Osteoblast (primary cell): ENCODE data around the gene DNASE1L3. TPM values are rescaled to one million over a fixed set of nuclear protein-coding genes. Genes with fewer than 3 reads are reported as not detected.

Source experiments
- DNase-seq: peaks from one replicate; pipeline ENCODE4 v3.0.0; 2011; ENCODE audit warnings: low spot score, mixed read lengths; ENCODE audit not compliant: insufficient read length; ENCODE audit errors: missing footprints
- H2AFZ ChIP-seq: 2 replicates; pipeline ENCODE4 v1.6.0; 2011; ENCODE audit warnings: mild to moderate bottlenecking, low read length
- H3K27ac ChIP-seq: 2 replicates; pipeline ENCODE4 v1.5.1; 2011; ENCODE audit warnings: mild to moderate bottlenecking, low read depth, low read length, moderate library complexity
- H3K27me3 ChIP-seq: 2 replicates; pipeline ENCODE4 v1.6.0; 2012; ENCODE audit warnings: mild to moderate bottlenecking, control low read depth, inconsistent platforms, low read length, moderate library complexity; ENCODE audit not compliant: insufficient read depth
- H3K36me3 ChIP-seq: 2 replicates; pipeline ENCODE4 v1.5.1; 2011; ENCODE audit warnings: mild to moderate bottlenecking, low read length, control low read depth, moderate library complexity; ENCODE audit not compliant: insufficient read depth
- H3K4me1 ChIP-seq: 2 replicates; pipeline ENCODE4 v1.5.1; 2011; ENCODE audit warnings: mild to moderate bottlenecking, low read length, control low read depth, moderate library complexity; ENCODE audit not compliant: insufficient read depth
- H3K4me2 ChIP-seq: 2 replicates; pipeline ENCODE4 v1.6.0; 2011; ENCODE audit warnings: mild to moderate bottlenecking, low read length; ENCODE audit not compliant: insufficient read depth
- H3K4me3 ChIP-seq: fragments of 200-600 bp; sonication (generic); 3 replicates; pipeline ENCODE4 v1.5.1; 2012; ENCODE audit warnings: mild to moderate bottlenecking, low read length, inconsistent platforms; ENCODE audit not compliant: insufficient read depth
- H3K79me2 ChIP-seq: 2 replicates; pipeline ENCODE4 v1.6.0; 2012; ENCODE audit warnings: mild to moderate bottlenecking, low read length, control low read depth, inconsistent platforms; ENCODE audit not compliant: insufficient read depth
- H3K9me3 ChIP-seq: 2 replicates; pipeline ENCODE4 v1.5.1; 2011; ENCODE audit warnings: low read depth, low read length, control low read depth
- H4K20me1 ChIP-seq: 2 replicates; pipeline ENCODE4 v1.6.0; 2012; ENCODE audit warnings: mild to moderate bottlenecking, low read length, control low read depth; ENCODE audit not compliant: insufficient read depth
- CTCF ChIP-seq: IDR thresholded peaks from 2 replicates; pipeline ENCODE4 v1.5.1; 2011; ENCODE audit warnings: mild to moderate bottlenecking, low read depth, low read length, moderate library complexity; ENCODE audit errors: extremely low read depth
- total RNA-seq: library from RNA; depleted of rRNA; stranded (reverse); fragments of >200 nt; gene quantifications from 2 replicates; pipeline ENCODE4 v1.2.3, GENCODE V29; 2012

Gene DNASE1L3
- total RNA-seq, 1 donor, result not detected

- peaks cover 36% of the 10 kb centered on the region for H3K4me1 ChIP-seq
- no peaks in the 10 kb centered on the region for H3K9me3 ChIP-seq
- H3K36me3 ChIP-seq, result peaks cover 75% of the 10 kb centered on the region
- DNase-seq, result peak; percentile 97
- H2AFZ ChIP-seq, result no peak overlapping the region
- H3K79me2 ChIP-seq, result no peaks in the 10 kb centered on the region
- no peak overlapping the region for H3K27ac ChIP-seq
- H3K4me3 ChIP-seq, result no peak overlapping the region
- peak; percentile 99 for TF ChIP-seq CTCF
- H3K4me2 ChIP-seq, result no peak overlapping the region
- H3K27me3 ChIP-seq, result no peaks in the 10 kb centered on the region
- peaks cover 21% of the 10 kb centered on the region for H4K20me1 ChIP-seq
These were observed 43.1 kb downstream of the DNASE1L3 start for GRCh38 chr3:58167431-58168351.

DNA sequence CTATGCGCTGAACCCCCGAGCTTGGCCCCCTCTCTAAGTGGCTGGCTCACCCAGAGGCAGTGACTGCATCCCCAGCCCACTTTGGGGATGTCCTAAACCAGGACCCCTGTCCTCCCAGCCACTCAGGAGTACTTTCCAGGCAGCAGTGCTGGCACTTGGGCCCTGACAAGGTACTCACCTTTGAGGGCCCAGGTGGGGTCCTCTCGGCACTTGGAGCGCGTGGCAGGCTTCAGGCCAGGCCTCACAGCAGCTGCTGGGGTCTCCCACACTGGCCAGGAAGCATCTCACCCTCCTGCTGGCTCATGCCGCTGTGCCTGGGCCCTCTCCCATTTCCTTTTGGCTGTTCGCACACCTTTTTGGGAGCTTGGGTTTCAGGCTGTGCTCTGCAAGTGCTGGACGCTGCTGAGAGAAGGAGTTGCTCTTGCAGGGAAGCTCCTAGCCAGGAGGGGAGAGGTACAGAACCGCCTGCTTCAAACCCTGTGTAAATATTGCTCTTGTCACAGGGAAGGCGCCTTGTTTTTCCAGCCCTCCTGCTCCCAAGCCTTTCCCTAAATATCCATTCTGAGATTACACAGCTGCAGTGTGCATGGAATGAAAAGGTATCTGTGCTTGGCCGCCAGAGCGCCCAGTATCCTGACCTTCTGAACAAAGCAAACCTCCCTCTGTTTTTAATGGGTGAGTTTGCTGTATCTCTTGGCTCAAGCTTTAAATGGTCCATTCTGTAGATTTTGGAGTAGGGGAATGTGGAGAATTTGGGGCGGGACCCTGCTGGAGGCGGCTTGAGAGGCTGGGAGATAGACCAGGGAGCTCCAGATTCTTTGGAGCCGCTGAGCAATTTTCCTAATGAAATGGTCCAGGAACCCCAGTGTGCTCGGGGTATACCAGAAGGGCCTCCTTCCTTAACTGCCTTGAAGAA lies 45.6 kb downstream of the DNASE1L3 start:
- no peaks in the 10 kb centered on the region for H3K27me3 ChIP-seq
- H3K4me1 ChIP-seq, result peaks cover 47% of the 10 kb centered on the region
- peaks cover 15% of the 10 kb centered on the region for H4K20me1 ChIP-seq
- no peak for TF ChIP-seq CTCF
- no peak overlapping the region for H2AFZ ChIP-seq
- no peak overlapping the region for H3K4me2 ChIP-seq
- no peak overlapping the region for H3K27ac ChIP-seq
- H3K36me3 ChIP-seq, result peaks cover 79% of the 10 kb centered on the region
- peak; percentile 76 for DNase-seq
- no peak overlapping the region for H3K4me3 ChIP-seq
- no peaks in the 10 kb centered on the region for H3K79me2 ChIP-seq
- H3K9me3 ChIP-seq, result no peaks in the 10 kb centered on the region

DNA sequence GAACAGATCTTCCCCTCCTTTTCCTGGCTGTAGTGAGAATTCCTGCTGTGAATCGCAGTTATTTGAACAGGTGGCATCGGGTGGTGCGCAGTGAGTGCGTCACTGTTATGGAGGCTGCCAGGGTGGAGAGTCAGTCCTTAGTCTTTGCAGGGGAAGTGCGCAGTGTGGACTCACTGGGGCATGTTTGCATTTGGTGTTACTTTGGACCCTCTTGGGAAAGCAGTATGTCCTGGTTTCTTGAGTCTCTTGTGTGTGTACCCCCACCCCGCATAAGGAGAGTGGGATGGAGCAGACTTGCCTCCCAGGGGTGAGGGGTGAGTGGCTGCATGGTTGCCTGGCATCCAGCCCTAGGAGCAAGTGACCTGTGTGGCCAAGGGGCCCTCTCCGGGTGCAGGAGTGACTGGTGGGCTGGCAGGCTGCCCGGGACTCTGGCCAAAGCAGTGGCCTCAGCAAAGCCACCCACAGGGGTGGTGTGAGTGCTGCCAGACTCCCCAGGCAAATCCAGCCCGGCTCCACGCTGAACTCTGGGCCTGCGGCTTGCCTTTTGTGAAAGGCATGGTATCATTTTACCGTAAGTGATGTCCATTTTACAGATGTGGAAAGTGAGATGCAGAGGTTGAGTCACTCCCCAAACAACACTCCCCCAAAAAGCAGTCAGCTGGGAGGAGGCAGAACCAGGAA lies 46.4 kb downstream of the DNASE1L3 start:
- H4K20me1 ChIP-seq, result peaks cover 14% of the 10 kb centered on the region
- peaks cover 79% of the 10 kb centered on the region for H3K36me3 ChIP-seq

More for the DNA sequence above, 46.4 kb downstream of the DNASE1L3 start:
- Histone ChIP-seq H3K4me1 (peaks cover 47% of the 10 kb centered on the region), H3K9me3 (no peaks in the 10 kb centered on the region), H2AFZ (no peak overlapping the region), H3K79me2 (no peaks in the 10 kb centered on the region), H3K4me3 (no peak overlapping the region), H3K27me3 (no peaks in the 10 kb centered on the region), H3K27ac (peak overlapping the region; percentile 0), H3K4me2 (no peak overlapping the region)
- peak; percentile 58 for DNase-seq
- TF ChIP-seq CTCF, result no peak
